NB4 (cell line): Measurements from ENCODE around the gene CHRDL2.

Source experiments
- DNase-seq: peaks from one replicate; pipeline ENCODE4 v3.0.0; 2010; ENCODE audit warnings: low read depth
- H3K4me3 ChIP-seq: one replicate; pipeline ENCODE4 v1.5.1; 2011; ENCODE audit warnings: mild to moderate bottlenecking, low read depth, low read length, moderate library complexity
- CTCF ChIP-seq: IDR thresholded peaks from one replicate; pipeline ENCODE4 v1.5.1; 2012; ENCODE audit warnings: low read depth, low read length
- MAX ChIP-seq: IDR thresholded peaks from 2 replicates; pipeline ENCODE4 v1.6.1; 2011; ENCODE audit warnings: low read depth, low read length
- MYC ChIP-seq: IDR thresholded peaks from 2 replicates; pipeline ENCODE4 v1.6.1; 2011; ENCODE audit warnings: low read depth, low read length
- POLR2A ChIP-seq: IDR thresholded peaks from 2 replicates; pipeline ENCODE4 v1.6.1; 2011; ENCODE audit warnings: mild to moderate bottlenecking; ENCODE audit not compliant: insufficient read length; ENCODE audit errors: extremely low read depth

Gene CHRDL2

GRCh38 chr11:74702383-74703007 lies 28.7 kb downstream of the CHRDL2 start:
- H3K4me3 ChIP-seq: no peak overlapping the region
- peak; percentile 98 for TF ChIP-seq CTCF
- no peak; the same call in 1 of the 2 replicates for TF ChIP-seq MYC
- DNase-seq: peak; percentile 71

- peak; percentile 37 for TF ChIP-seq CTCF
- TF ChIP-seq MYC: no peak
- no peak overlapping the region for H3K4me3 ChIP-seq
- peak; percentile 51 for DNase-seq
Measured at GRCh38 chr11:74701351-74701750, 29.9 kb downstream of the CHRDL2 start.

- TF ChIP-seq CTCF (no peak), MYC (no peak), MAX (no peak), POLR2A (no peak)
- H3K4me3 ChIP-seq: no peak overlapping the region
Measured at GRCh38 chr11:74699615-74700396, 31.4 kb downstream of the CHRDL2 start.

GRCh38 chr11:74697722-74698121 lies 33.5 kb downstream of the CHRDL2 start:
- TF ChIP-seq MAX: no peak
- no peak for TF ChIP-seq CTCF
- TF ChIP-seq POLR2A: no peak
- no peak for TF ChIP-seq MYC
- no peak for DNase-seq
- H3K4me3 ChIP-seq: no peak overlapping the region

More at GRCh38 chr11:74699615-74700396, 31.4 kb downstream of the CHRDL2 start:
- DNase-seq: no peak

GRCh38 chr11:74696939-74697675 lies 34.1 kb downstream of the CHRDL2 start:
- no peak overlapping the region for H3K4me3 ChIP-seq
- DNase-seq: no peak
- no peak for TF ChIP-seq MAX
- no peak for TF ChIP-seq CTCF
- no peak for TF ChIP-seq MYC
- TF ChIP-seq POLR2A: no peak
